Measurements from ENCODE around the gene TRIM43.
"Not testable (repeated sequence)": the region's sequence is repeated elsewhere in the genome, so short reads cannot be mapped to it uniquely, and the experiment has no call there.

TRIM43 gene

GRCh38 chr2:95591701-95592100 is at the start of gene TRIM43:
TRIM43 (plus strand) TSS chr2:95592001; CDS start chr2:95594024, 2,023 bp downstream.
- not testable (repeated sequence) for H3K27ac Mint-ChIP-seq; H3K36me3 Mint-ChIP-seq; H3K4me1 Mint-ChIP-seq; ATAC-seq (ENCODE audit: low read depth); H3K9me3 Mint-ChIP-seq; DNase-seq (ENCODE audit: low spot score in 2 of 2); H3K27me3 Mint-ChIP-seq; H3K4me3 Mint-ChIP-seq

GRCh38 chr2:95551055-95551568 is 40.7 kb upstream of the TRIM43 start:
- no peak for ATAC-seq (ENCODE audit: low read depth)
- H3K36me3 Mint-ChIP-seq = no peaks in the 10 kb centered on the region
- H3K27me3 Mint-ChIP-seq = peaks cover 4% of the 10 kb centered on the region
- H3K9me3 Mint-ChIP-seq = no peaks in the 10 kb centered on the region
- no peak for DNase-seq (ENCODE audit: low spot score in 2 of 2)
- H3K4me1 Mint-ChIP-seq = no peaks in the 10 kb centered on the region
- no peak overlapping the region for H3K27ac Mint-ChIP-seq
- no peak overlapping the region for H3K4me3 Mint-ChIP-seq

GRCh38 chr2:95552911-95553310 is 38.9 kb upstream of the TRIM43 start:
- Mint-ChIP-seq H3K4me3 (no peak overlapping the region), H3K36me3 (no peaks in the 10 kb centered on the region), H3K9me3 (no peaks in the 10 kb centered on the region), H3K27ac (no peak overlapping the region), H3K27me3 (peaks cover 4% of the 10 kb centered on the region), H3K4me1 (no peaks in the 10 kb centered on the region)
- ATAC-seq (ENCODE audit: low read depth) (no peak), DNase-seq (ENCODE audit: low spot score in 2 of 2) (no peak)

- no peak overlapping the region for H3K27ac Mint-ChIP-seq
- no peaks in the 10 kb centered on the region for H3K36me3 Mint-ChIP-seq
- H3K4me1 Mint-ChIP-seq = no peaks in the 10 kb centered on the region
- H3K27me3 Mint-ChIP-seq = peaks cover 10% of the 10 kb centered on the region
- H3K4me3 Mint-ChIP-seq = no peak overlapping the region
- DNase-seq (ENCODE audit: low spot score in 2 of 2) = no peak
- no peaks in the 10 kb centered on the region for H3K9me3 Mint-ChIP-seq
- no peak for ATAC-seq (ENCODE audit: low read depth)
Observed at GRCh38 chr2:95569170-95569569, 22.6 kb upstream of the TRIM43 start.

GRCh38 chr2:95573866-95574265 is 17.9 kb upstream of the TRIM43 start:
- no peaks in the 10 kb centered on the region for H3K36me3 Mint-ChIP-seq
- ATAC-seq (ENCODE audit: low read depth) (no peak), DNase-seq (ENCODE audit: low spot score in 2 of 2) (no peak)
- H3K27me3 Mint-ChIP-seq = peaks cover 7% of the 10 kb centered on the region
- H3K4me3 Mint-ChIP-seq = no peak overlapping the region
- no peak overlapping the region for H3K27ac Mint-ChIP-seq
- no peaks in the 10 kb centered on the region for H3K4me1 Mint-ChIP-seq
- H3K9me3 Mint-ChIP-seq = no peaks in the 10 kb centered on the region

GRCh38 chr2:95574506-95574905 is 17.3 kb upstream of the TRIM43 start:
- no peaks in the 10 kb centered on the region for H3K4me1 Mint-ChIP-seq
- DNase-seq (ENCODE audit: low spot score in 2 of 2) = no peak
- no peaks in the 10 kb centered on the region for H3K36me3 Mint-ChIP-seq
- H3K9me3 Mint-ChIP-seq = no peaks in the 10 kb centered on the region
- ATAC-seq (ENCODE audit: low read depth) = no peak
- no peak overlapping the region for H3K4me3 Mint-ChIP-seq
- no peak overlapping the region for H3K27ac Mint-ChIP-seq
- peaks cover 5% of the 10 kb centered on the region for H3K27me3 Mint-ChIP-seq

- Mint-ChIP-seq H3K4me1 (no peaks in the 10 kb centered on the region), H3K4me3 (no peak overlapping the region), H3K36me3 (no peaks in the 10 kb centered on the region), H3K27ac (no peak overlapping the region), H3K27me3 (no peaks in the 10 kb centered on the region), H3K9me3 (no peaks in the 10 kb centered on the region)
- no peak for ATAC-seq (ENCODE audit: low read depth)
- DNase-seq (ENCODE audit: low spot score in 2 of 2) = no peak
Observed at GRCh38 chr2:95575857-95576256, 15.9 kb upstream of the TRIM43 start.

- Mint-ChIP-seq H3K4me3 (no peak overlapping the region), H3K27me3 (no peaks in the 10 kb centered on the region), H3K27ac (no peak overlapping the region), H3K4me1 (no peaks in the 10 kb centered on the region), H3K36me3 (no peaks in the 10 kb centered on the region), H3K9me3 (no peaks in the 10 kb centered on the region)
- no peak for DNase-seq (ENCODE audit: low spot score in 2 of 2)
- ATAC-seq (ENCODE audit: low read depth) = no peak
Observed at GRCh38 chr2:95578539-95578938, 13.3 kb upstream of the TRIM43 start.

- H3K36me3 Mint-ChIP-seq; H3K4me3 Mint-ChIP-seq; H3K9me3 Mint-ChIP-seq; DNase-seq (ENCODE audit: low spot score in 2 of 2); H3K4me1 Mint-ChIP-seq; ATAC-seq (ENCODE audit: low read depth); H3K27me3 Mint-ChIP-seq; H3K27ac Mint-ChIP-seq: not testable (repeated sequence)
Observed at GRCh38 chr2:95583545-95583944, 8.3 kb upstream of the TRIM43 start.

- H3K9me3 Mint-ChIP-seq; H3K4me3 Mint-ChIP-seq; H3K4me1 Mint-ChIP-seq; ATAC-seq (ENCODE audit: low read depth); H3K36me3 Mint-ChIP-seq; H3K27ac Mint-ChIP-seq; DNase-seq (ENCODE audit: low spot score in 2 of 2); H3K27me3 Mint-ChIP-seq: not testable (repeated sequence)
Observed at GRCh38 chr2:95584321-95584720, 7.5 kb upstream of the TRIM43 start.

- DNase-seq (ENCODE audit: low spot score in 2 of 2); H3K36me3 Mint-ChIP-seq; ATAC-seq (ENCODE audit: low read depth); H3K9me3 Mint-ChIP-seq; H3K27ac Mint-ChIP-seq; H3K27me3 Mint-ChIP-seq; H3K4me1 Mint-ChIP-seq; H3K4me3 Mint-ChIP-seq: not testable (repeated sequence)
Observed at GRCh38 chr2:95589777-95590536, 1.8 kb upstream of the TRIM43 start.

GRCh38 chr2:95592973-95593372 is 1.2 kb downstream of the TRIM43 start:
- not testable (repeated sequence) for H3K9me3 Mint-ChIP-seq; DNase-seq (ENCODE audit: low spot score in 2 of 2); H3K4me1 Mint-ChIP-seq; H3K27me3 Mint-ChIP-seq; H3K36me3 Mint-ChIP-seq; H3K27ac Mint-ChIP-seq; H3K4me3 Mint-ChIP-seq; ATAC-seq (ENCODE audit: low read depth)

GRCh38 chr2:95595012-95595411 is 3.2 kb downstream of the TRIM43 start:
- H3K4me1 Mint-ChIP-seq; H3K27me3 Mint-ChIP-seq; H3K36me3 Mint-ChIP-seq; DNase-seq (ENCODE audit: low spot score in 2 of 2); H3K27ac Mint-ChIP-seq; ATAC-seq (ENCODE audit: low read depth); H3K4me3 Mint-ChIP-seq; H3K9me3 Mint-ChIP-seq: not testable (repeated sequence)

- H3K27ac Mint-ChIP-seq; ATAC-seq (ENCODE audit: low read depth); H3K36me3 Mint-ChIP-seq; H3K9me3 Mint-ChIP-seq; H3K27me3 Mint-ChIP-seq; DNase-seq (ENCODE audit: low spot score in 2 of 2); H3K4me3 Mint-ChIP-seq; H3K4me1 Mint-ChIP-seq: not testable (repeated sequence)
Observed at GRCh38 chr2:95601301-95601700, 9.5 kb downstream of the TRIM43 start.

GRCh38 chr2:95602146-95602545 is 10.3 kb downstream of the TRIM43 start:
- not testable (repeated sequence) for H3K27ac Mint-ChIP-seq, H3K9me3 Mint-ChIP-seq

More at GRCh38 chr2:95602146-95602545, 10.3 kb downstream of the TRIM43 start:
- not testable (repeated sequence) for ATAC-seq (ENCODE audit: low read depth); DNase-seq (ENCODE audit: low spot score in 2 of 2); H3K36me3 Mint-ChIP-seq; H3K4me3 Mint-ChIP-seq; H3K27me3 Mint-ChIP-seq; H3K4me1 Mint-ChIP-seq

All from memory B cell (primary cell).